GM19023 (cell line): ENCODE measurements around the gene OR52N5.

ENCODE experiments used
- ATAC-seq: cut with Tn5 transposase; IDR thresholded peaks from one replicate; pipeline ENCODE4 v1.9.1; 2021; ENCODE audit warnings: mild to moderate bottlenecking, moderate library complexity; ENCODE audit not compliant: unreplicated experiment

OR52N5 gene

GRCh38 chr11:5726351-5726750, 56.8 kb downstream of the OR52N5 start:
- ATAC-seq: no peak
